ENCODE results near the gene TCP11.

DNA sequence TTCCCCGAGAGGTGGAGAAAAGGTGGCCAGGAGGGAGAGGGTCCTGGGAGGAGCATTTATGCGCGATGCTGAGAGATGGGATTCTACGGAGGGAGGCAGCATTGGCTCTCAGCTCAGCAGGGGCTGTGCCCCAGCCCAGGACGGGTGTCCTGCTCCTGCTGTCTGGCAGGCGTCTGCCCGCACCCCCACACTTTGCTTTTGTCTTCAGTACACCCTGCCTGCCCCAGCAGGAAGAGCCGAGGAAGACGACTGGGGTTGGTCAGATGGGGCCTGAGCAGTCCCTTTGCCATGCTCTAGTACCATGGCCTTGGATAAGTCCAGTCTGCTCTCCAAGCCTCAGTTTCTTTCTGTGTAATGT lies 68.5 kb downstream of the TCP11 start:
- TF ChIP-seq, protein P1, sequence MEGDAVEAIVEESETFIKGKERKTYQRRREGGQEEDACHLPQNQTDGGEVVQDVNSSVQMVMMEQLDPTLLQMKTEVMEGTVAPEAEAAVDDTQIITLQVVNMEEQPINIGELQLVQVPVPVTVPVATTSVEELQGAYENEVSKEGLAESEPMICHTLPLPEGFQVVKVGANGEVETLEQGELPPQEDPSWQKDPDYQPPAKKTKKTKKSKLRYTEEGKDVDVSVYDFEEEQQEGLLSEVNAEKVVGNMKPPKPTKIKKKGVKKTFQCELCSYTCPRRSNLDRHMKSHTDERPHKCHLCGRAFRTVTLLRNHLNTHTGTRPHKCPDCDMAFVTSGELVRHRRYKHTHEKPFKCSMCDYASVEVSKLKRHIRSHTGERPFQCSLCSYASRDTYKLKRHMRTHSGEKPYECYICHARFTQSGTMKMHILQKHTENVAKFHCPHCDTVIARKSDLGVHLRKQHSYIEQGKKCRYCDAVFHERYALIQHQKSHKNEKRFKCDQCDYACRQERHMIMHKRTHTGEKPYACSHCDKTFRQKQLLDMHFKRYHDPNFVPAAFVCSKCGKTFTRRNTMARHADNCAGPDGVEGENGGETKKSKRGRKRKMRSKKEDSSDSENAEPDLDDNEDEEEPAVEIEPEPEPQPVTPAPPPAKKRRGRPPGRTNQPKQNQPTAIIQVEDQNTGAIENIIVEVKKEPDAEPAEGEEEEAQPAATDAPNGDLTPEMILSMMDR (IDR thresholded peaks at IDR 0.05; ENCODE audit: low read depth, low read length, missing input control): no peak
- TF ChIP-seq, protein P2, sequence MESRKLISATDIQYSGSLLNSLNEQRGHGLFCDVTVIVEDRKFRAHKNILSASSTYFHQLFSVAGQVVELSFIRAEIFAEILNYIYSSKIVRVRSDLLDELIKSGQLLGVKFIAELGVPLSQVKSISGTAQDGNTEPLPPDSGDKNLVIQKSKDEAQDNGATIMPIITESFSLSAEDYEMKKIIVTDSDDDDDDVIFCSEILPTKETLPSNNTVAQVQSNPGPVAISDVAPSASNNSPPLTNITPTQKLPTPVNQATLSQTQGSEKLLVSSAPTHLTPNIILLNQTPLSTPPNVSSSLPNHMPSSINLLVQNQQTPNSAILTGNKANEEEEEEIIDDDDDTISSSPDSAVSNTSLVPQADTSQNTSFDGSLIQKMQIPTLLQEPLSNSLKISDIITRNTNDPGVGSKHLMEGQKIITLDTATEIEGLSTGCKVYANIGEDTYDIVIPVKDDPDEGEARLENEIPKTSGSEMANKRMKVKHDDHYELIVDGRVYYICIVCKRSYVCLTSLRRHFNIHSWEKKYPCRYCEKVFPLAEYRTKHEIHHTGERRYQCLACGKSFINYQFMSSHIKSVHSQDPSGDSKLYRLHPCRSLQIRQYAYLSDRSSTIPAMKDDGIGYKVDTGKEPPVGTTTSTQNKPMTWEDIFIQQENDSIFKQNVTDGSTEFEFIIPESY (IDR thresholded peaks at IDR 0.05): no peak
- no peak for TF ChIP-seq RAD21 (IDR thresholded peaks at IDR 0.05)
- TF ChIP-seq, protein P3, sequence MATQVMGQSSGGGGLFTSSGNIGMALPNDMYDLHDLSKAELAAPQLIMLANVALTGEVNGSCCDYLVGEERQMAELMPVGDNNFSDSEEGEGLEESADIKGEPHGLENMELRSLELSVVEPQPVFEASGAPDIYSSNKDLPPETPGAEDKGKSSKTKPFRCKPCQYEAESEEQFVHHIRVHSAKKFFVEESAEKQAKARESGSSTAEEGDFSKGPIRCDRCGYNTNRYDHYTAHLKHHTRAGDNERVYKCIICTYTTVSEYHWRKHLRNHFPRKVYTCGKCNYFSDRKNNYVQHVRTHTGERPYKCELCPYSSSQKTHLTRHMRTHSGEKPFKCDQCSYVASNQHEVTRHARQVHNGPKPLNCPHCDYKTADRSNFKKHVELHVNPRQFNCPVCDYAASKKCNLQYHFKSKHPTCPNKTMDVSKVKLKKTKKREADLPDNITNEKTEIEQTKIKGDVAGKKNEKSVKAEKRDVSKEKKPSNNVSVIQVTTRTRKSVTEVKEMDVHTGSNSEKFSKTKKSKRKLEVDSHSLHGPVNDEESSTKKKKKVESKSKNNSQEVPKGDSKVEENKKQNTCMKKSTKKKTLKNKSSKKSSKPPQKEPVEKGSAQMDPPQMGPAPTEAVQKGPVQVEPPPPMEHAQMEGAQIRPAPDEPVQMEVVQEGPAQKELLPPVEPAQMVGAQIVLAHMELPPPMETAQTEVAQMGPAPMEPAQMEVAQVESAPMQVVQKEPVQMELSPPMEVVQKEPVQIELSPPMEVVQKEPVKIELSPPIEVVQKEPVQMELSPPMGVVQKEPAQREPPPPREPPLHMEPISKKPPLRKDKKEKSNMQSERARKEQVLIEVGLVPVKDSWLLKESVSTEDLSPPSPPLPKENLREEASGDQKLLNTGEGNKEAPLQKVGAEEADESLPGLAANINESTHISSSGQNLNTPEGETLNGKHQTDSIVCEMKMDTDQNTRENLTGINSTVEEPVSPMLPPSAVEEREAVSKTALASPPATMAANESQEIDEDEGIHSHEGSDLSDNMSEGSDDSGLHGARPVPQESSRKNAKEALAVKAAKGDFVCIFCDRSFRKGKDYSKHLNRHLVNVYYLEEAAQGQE (IDR thresholded peaks at IDR 0.05): no peak
- no peak for TF ChIP-seq GABPA (IDR thresholded peaks at IDR 0.05 in 1 of 2, conservative IDR thresholded peaks at IDR 0.05 in 1 of 2)
- no peak for TF ChIP-seq YY1 (IDR thresholded peaks at IDR 0.05)
- TF ChIP-seq, protein P4, sequence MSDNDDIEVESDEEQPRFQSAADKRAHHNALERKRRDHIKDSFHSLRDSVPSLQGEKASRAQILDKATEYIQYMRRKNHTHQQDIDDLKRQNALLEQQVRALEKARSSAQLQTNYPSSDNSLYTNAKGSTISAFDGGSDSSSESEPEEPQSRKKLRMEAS (IDR thresholded peaks at IDR 0.05): no peak
- TF ChIP-seq, protein P5, sequence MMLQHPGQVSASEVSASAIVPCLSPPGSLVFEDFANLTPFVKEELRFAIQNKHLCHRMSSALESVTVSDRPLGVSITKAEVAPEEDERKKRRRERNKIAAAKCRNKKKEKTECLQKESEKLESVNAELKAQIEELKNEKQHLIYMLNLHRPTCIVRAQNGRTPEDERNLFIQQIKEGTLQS (IDR thresholded peaks at IDR 0.05): no peak
- TF ChIP-seq JUND (IDR thresholded peaks at IDR 0.05): no peak
- TF ChIP-seq TAF1 (conservative IDR thresholded peaks at IDR 0.05): no peak
- TF ChIP-seq HNF4A (conservative IDR thresholded peaks at IDR 0.05): no peak
- no peak for TF ChIP-seq FOXA1 (IDR thresholded peaks at IDR 0.05)
- TF ChIP-seq HNF4G (IDR thresholded peaks at IDR 0.05): no peak
